Lung (tissue), 12 donors: ENCODE data around the gene CDKN3. TPM values are rescaled to one million over a fixed set of nuclear protein-coding genes. Genes with fewer than 3 reads are reported as not detected.

Experiments
- ATAC-seq: fragments of 200-7000 bp; cut with Tn5 transposase; one replicate; pipeline ENCODE4 v1.9.1; 2020; ENCODE audit warnings: moderate number of reproducible peaks; ENCODE audit not compliant: insufficient read depth, low FRiP score
- DNase-seq, 3 donors: peaks; one replicate each; pipeline ENCODE4 v3.0.0-alpha.2; 2013 to 2017
- H3K27ac ChIP-seq, 2 donors: one replicate each; pipeline ENCODE4 v1.5.1; 2013; ENCODE audit warnings: mild to moderate bottlenecking in 2 of 2, moderate library complexity in 2 of 2, control low read depth in 1 of 2, inconsistent platforms in 1 of 2, low read depth in 1 of 2, low read length in 1 of 2
- H3K27me3 ChIP-seq, 3 donors: one replicate each; pipeline ENCODE4 v1.5.1; 2013; ENCODE audit warnings: low read length in 2 of 3; ENCODE audit not compliant: control insufficient read depth in 3 of 3, insufficient read depth in 3 of 3
- H3K36me3 ChIP-seq, 4 donors: one replicate each; pipeline ENCODE4 v1.5.1; 2013; ENCODE audit warnings: low read length in 4 of 4, mild to moderate bottlenecking in 1 of 4, moderate library complexity in 1 of 4; ENCODE audit not compliant: control insufficient read depth in 4 of 4, insufficient read depth in 4 of 4
- H3K4me1 ChIP-seq, 5 donors: one replicate each; pipeline ENCODE4 v1.5.1; 2013; ENCODE audit warnings: low read length in 5 of 5, mild to moderate bottlenecking in 2 of 5, moderate library complexity in 1 of 5; ENCODE audit not compliant: control insufficient read depth in 5 of 5, insufficient read depth in 5 of 5
- H3K4me3 ChIP-seq: one replicate; pipeline ENCODE4 v1.5.1; 2013; ENCODE audit warnings: mild to moderate bottlenecking, control low read depth, moderate library complexity
- H3K9ac ChIP-seq, 2 donors: one replicate each; pipeline ENCODE4 v1.5.1; 2013; ENCODE audit warnings: low read length in 2 of 2, control low read depth in 1 of 2; ENCODE audit not compliant: insufficient read depth in 1 of 2
- H3K9me3 ChIP-seq, 4 donors: one replicate each; pipeline ENCODE4 v1.5.1; 2013; ENCODE audit warnings: low read length in 3 of 4, mild to moderate bottlenecking in 1 of 4, moderate library complexity in 1 of 4; ENCODE audit not compliant: control insufficient read depth in 4 of 4, insufficient read depth in 3 of 4
- WGBS, 2 donors: extraction: QIAGEN DNeasy Blood & Tissue Kit; methylation state at CpG; one replicate each; pipeline ENCODE4 v1.1.7; 2013; 5-methylcytosine and 5-hydroxymethylcytosine counted together
- polyA plus RNA-seq, 2 donors: library from polyadenylated mRNA; stranded (reverse); fragments of 200-250 nt; gene quantifications; one replicate each; pipeline ENCODE4 v1.2.1, GENCODE V29; 2013
- total RNA-seq, 2 donors: library from RNA; depleted of rRNA in 1 of 2; stranded (reverse); fragments of >200 nt in 1 of 2; gene quantifications; one replicate each; pipeline ENCODE4 v1.2.1, GENCODE V29; 2014 to 2021
- TF ChIP-seq, protein P1 (sequence below): IDR thresholded peaks from 2 replicates; pipeline ENCODE4 v1.5.1; 2012; ENCODE audit warnings: mild to moderate bottlenecking; ENCODE audit errors: control extremely low read depth, extremely low read depth
- donor health status: control.
- donor health status: control.
- donor health status: Bipolar disorder and iron deficiency.
- donor health status: healthy.
- donor health status: DM: yes; HTN: yes; CAD: no.

The CDKN3 gene
- total and polyA plus RNA-seq, 4 donors: 1.5 to 5.7 (median 4.6) TPM

DNA sequence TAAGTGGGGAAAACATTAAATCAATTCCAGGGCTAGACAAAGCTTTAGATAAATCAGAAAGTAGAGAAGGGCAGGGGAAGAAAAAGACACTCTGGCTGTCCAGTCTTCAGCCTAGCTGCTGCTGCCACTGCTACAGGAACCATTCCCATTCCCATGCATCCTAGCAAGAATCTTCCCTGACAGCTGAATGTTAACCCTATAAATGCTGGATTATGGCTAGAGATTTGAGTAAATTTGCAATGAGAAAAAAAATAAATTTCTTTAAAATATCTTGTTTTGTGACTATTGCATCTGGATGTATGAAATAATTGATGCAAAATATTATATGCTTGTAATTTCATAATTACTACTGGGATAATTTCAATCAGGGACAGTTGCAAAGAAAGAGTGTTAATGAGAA lies 15.0 kb upstream of the CDKN3 start:
- ATAC-seq (no peak), DNase-seq (peak in 1 of 3 donors; percentile 27)
- H3K27ac ChIP-seq: no peak overlapping the region
- H3K9ac ChIP-seq: no peak overlapping the region
- H3K4me1 ChIP-seq: no peaks in the 10 kb centered on the region
- TF ChIP-seq, protein P1, sequence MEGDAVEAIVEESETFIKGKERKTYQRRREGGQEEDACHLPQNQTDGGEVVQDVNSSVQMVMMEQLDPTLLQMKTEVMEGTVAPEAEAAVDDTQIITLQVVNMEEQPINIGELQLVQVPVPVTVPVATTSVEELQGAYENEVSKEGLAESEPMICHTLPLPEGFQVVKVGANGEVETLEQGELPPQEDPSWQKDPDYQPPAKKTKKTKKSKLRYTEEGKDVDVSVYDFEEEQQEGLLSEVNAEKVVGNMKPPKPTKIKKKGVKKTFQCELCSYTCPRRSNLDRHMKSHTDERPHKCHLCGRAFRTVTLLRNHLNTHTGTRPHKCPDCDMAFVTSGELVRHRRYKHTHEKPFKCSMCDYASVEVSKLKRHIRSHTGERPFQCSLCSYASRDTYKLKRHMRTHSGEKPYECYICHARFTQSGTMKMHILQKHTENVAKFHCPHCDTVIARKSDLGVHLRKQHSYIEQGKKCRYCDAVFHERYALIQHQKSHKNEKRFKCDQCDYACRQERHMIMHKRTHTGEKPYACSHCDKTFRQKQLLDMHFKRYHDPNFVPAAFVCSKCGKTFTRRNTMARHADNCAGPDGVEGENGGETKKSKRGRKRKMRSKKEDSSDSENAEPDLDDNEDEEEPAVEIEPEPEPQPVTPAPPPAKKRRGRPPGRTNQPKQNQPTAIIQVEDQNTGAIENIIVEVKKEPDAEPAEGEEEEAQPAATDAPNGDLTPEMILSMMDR: no peak
- H3K27me3 ChIP-seq: no peaks in the 10 kb centered on the region
- no peak overlapping the region for H3K4me3 ChIP-seq
- H3K9me3 ChIP-seq: no peaks in the 10 kb centered on the region
- H3K36me3 ChIP-seq: no peaks in the 10 kb centered on the region

DNA sequence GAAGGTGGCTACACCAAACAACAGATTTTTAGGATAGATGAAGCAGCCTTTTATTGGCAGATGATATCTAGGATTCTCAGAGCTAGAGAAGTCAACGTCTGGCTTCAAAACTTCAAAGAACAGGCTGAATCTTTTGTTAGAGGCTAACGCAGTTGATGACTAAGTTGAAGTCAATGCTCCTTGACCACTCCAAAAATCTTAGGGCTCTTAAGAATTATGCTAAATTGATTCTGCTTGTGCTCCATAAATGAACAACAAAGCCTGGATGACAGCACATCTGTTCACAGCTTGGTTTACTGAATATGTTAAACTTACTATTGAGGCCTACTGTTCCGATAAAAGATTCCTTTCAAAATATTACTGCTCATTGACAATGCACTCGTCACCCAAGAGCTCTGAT lies 13.0 kb upstream of the CDKN3 start:
- H3K27ac ChIP-seq: no peak overlapping the region
- H3K4me1 ChIP-seq: no peaks in the 10 kb centered on the region
- no peaks in the 10 kb centered on the region for H3K36me3 ChIP-seq
- no peak overlapping the region for H3K9ac ChIP-seq
- DNase-seq (no peak), ATAC-seq (no peak)
- TF ChIP-seq, protein P1: no peak
- 95 to 97% methylated on average over 4 of the region's 4 CpGs for whole genome bisulfite sequencing, 2 donors
- H3K9me3 ChIP-seq: no peaks in the 10 kb centered on the region
- no peak overlapping the region for H3K4me3 ChIP-seq
- no peaks in the 10 kb centered on the region for H3K27me3 ChIP-seq

DNA sequence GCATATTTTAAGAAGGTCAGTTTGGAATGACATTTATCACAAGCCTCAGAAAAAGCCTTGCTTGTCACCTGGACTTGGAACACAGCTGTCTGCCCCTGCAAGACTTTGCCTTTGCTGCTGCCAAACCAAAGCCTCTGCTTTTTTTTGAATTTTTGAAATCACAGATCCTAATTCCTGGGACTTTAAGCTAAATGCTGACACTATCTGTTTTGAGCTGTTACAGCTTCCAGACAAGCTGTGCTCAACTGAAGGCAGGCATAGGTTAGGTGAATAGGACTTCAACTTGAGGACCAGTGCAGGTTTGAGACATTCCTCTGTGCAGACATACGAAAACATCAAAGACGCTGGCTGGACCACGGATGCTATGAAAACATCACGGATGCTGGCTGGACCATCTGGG lies 11.3 kb upstream of the CDKN3 start:
- Histone ChIP-seq H3K9me3 (no peaks in the 10 kb centered on the region), H3K4me1 (no peaks in the 10 kb centered on the region), H3K27me3 (no peaks in the 10 kb centered on the region), H3K27ac (no peak overlapping the region), H3K36me3 (no peaks in the 10 kb centered on the region), H3K4me3 (no peak overlapping the region), H3K9ac (no peak overlapping the region)
- peak in 1 of 3 donors; percentile 55 for DNase-seq
- TF ChIP-seq, protein P1: no peak
- no peak for ATAC-seq
- 81 to 87% methylated on average over 4 of the region's 4 CpGs for WGBS, 2 donors

DNA sequence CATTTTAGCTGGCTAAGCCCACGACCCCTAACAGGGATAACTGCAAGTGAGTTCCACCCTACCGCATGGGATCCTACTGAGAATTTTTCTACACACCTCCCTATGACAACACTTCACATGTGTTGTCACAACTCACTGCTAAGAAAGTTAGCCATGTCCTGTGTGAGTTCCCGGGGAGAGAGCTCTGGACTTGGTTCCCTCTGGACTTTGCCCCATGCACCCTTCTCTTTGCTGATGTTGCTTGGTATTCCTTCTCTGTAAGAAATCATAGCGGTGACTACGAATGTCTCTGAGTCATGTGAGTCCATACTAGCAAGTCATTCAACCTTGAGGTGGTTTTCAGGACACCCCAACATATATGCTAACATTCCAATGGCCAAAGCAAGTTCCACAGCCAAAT lies 9.5 kb upstream of the CDKN3 start:
- Histone ChIP-seq H3K9ac (no peak overlapping the region), H3K4me3 (no peak overlapping the region), H3K27ac (no peak overlapping the region), H3K36me3 (no peaks in the 10 kb centered on the region), H3K27me3 (no peaks in the 10 kb centered on the region), H3K9me3 (no peaks in the 10 kb centered on the region), H3K4me1 (no peaks in the 10 kb centered on the region)
- TF ChIP-seq, protein P1: no peak
- no peak for DNase-seq
- 93 to 96% methylated on average over 5 of the region's 5 CpGs for WGBS, 2 donors
- ATAC-seq: no peak
